Myocyte (in vitro differentiated cells): ENCODE measurements around the gene RNU1-4. TPM values are rescaled to one million over a fixed set of nuclear protein-coding genes. Genes with fewer than 3 reads are reported as not detected.
A peak's percentile ranks its signal among the peaks of the same experiment; 100 is the strongest.
"Not testable (repeated sequence)": the region's sequence is repeated elsewhere in the genome, so short reads cannot be mapped to it uniquely, and the experiment has no call there.

ENCODE experiments used
- DNase-seq: peaks from one replicate; pipeline ENCODE4 v3.0.0-alpha.2; 2012; ENCODE audit warnings: low read depth
- total RNA-seq: library from RNA; depleted of rRNA; stranded (reverse); fragments of >200 nt; gene quantifications from 2 replicates; pipeline ENCODE4 v1.2.3, GENCODE V29; 2014

The RNU1-4 gene
- total RNA-seq, 1 donor from 2014 or later = not detected

GRCh38 chr1:16707130-16708093 lies 32.9 kb upstream of the RNU1-4 start:
- DNase-seq = not testable (repeated sequence)

- not testable (repeated sequence) for DNase-seq
Measured at GRCh38 chr1:16708704-16709103, 31.6 kb upstream of the RNU1-4 start.

- DNase-seq = not testable (repeated sequence)
Measured at GRCh38 chr1:16709659-16710087, 30.6 kb upstream of the RNU1-4 start.

- not testable (repeated sequence) for DNase-seq
Measured at GRCh38 chr1:16710618-16711017, 29.7 kb upstream of the RNU1-4 start.

GRCh38 chr1:16712131-16712530 lies 28.2 kb upstream of the RNU1-4 start:
- DNase-seq = not testable (repeated sequence)

- not testable (repeated sequence) for DNase-seq
Measured at GRCh38 chr1:16712582-16712981, 27.7 kb upstream of the RNU1-4 start.

- DNase-seq = not testable (repeated sequence)
Measured at GRCh38 chr1:16712984-16713383, 27.3 kb upstream of the RNU1-4 start.

GRCh38 chr1:16713480-16713879 lies 26.8 kb upstream of the RNU1-4 start:
- DNase-seq = not testable (repeated sequence)

GRCh38 chr1:16716691-16717335 lies 23.5 kb upstream of the RNU1-4 start:
- no peak for DNase-seq

- DNase-seq = peak; percentile 23
Measured at GRCh38 chr1:16717336-16718098, 22.8 kb upstream of the RNU1-4 start.

GRCh38 chr1:16718099-16718907 lies 22.0 kb upstream of the RNU1-4 start:
- DNase-seq = not testable (repeated sequence)

- no peak for DNase-seq
Measured at GRCh38 chr1:16718908-16719533, 21.3 kb upstream of the RNU1-4 start.

- no peak for DNase-seq
Measured at GRCh38 chr1:16719571-16720350, 20.6 kb upstream of the RNU1-4 start.

GRCh38 chr1:16720351-16721223 lies 19.7 kb upstream of the RNU1-4 start:
- no peak for DNase-seq

GRCh38 chr1:16721871-16722641 lies 18.3 kb upstream of the RNU1-4 start:
- no peak for DNase-seq

- no peak for DNase-seq
Measured at GRCh38 chr1:16724718-16725438, 15.4 kb upstream of the RNU1-4 start.
